Nephron (organoid): ENCODE data around the gene CCDC74B.
A peak's percentile ranks its signal among the peaks of the same experiment; 100 is the strongest.
"Not testable (repeated sequence)": the region's sequence is repeated elsewhere in the genome, so short reads cannot be mapped to it uniquely, and the experiment has no call there.

Source experiments
- H3K27ac Mint-ChIP-seq, 3 experiments: 2 replicates each; pipeline ENCODE4 v1.8.0; 2020; ENCODE audit warnings: mixed read lengths in 3 of 3, mild to moderate bottlenecking in 2 of 3, moderate library complexity in 1 of 3
- H3K27me3 Mint-ChIP-seq: 2 replicates; pipeline ENCODE4 v1.8.0; 2021; ENCODE audit warnings: low read depth, mild to moderate bottlenecking, moderate library complexity, mixed read lengths
- H3K36me3 Mint-ChIP-seq: 2 replicates; pipeline ENCODE4 v1.8.0; 2020; ENCODE audit warnings: low read depth, mixed read lengths
- H3K4me1 Mint-ChIP-seq: 2 replicates; pipeline ENCODE4 v1.8.0; 2020; ENCODE audit warnings: mixed read lengths
- H3K4me3 Mint-ChIP-seq, 3 experiments: 2 replicates each; pipeline ENCODE4 v1.8.0; 2020; ENCODE audit warnings: mild to moderate bottlenecking in 3 of 3, mixed read lengths in 3 of 3, moderate library complexity in 2 of 3
- H3K9me3 Mint-ChIP-seq: 2 replicates; pipeline ENCODE4 v1.8.0; 2020; ENCODE audit warnings: mixed read lengths
- CTCF ChIP-seq, 3 experiments: fragments of 200-600 bp; sonication (generic); IDR thresholded peaks; one replicate each; pipeline ENCODE4 v1.5.0; 2021; ENCODE audit warnings: antibody characterized with exemption in 3 of 3; ENCODE audit not compliant: unreplicated experiment in 3 of 3

Gene CCDC74B

GRCh38 chr2:130156624-130157004, 11.7 kb upstream of the CCDC74B start:
- H3K4me3 Mint-ChIP-seq = no peak overlapping the region
- H3K27ac Mint-ChIP-seq = no peak overlapping the region
- no peaks in the 10 kb centered on the region for H3K4me1 Mint-ChIP-seq
- TF ChIP-seq CTCF (IDR thresholded peaks at IDR 0.05; ENCODE audit: unreplicated experiment in 3 of 3) = no peak
- H3K9me3 Mint-ChIP-seq = no peaks in the 10 kb centered on the region
- peaks cover 17% of the 10 kb centered on the region for H3K36me3 Mint-ChIP-seq
- H3K27me3 Mint-ChIP-seq = no peaks in the 10 kb centered on the region

- not testable (repeated sequence) for H3K27ac Mint-ChIP-seq, H3K27me3 Mint-ChIP-seq, H3K9me3 Mint-ChIP-seq, H3K4me3 Mint-ChIP-seq, H3K4me1 Mint-ChIP-seq
- peak; percentile 47 to 49 (median 49) for TF ChIP-seq CTCF (IDR thresholded peaks at IDR 0.05; ENCODE audit: unreplicated experiment in 3 of 3)
- peaks cover 15% of the 10 kb centered on the region for H3K36me3 Mint-ChIP-seq
Measured at GRCh38 chr2:130155956-130156623, 11.2 kb upstream of the CCDC74B start.

GRCh38 chr2:130154773-130155765, 10.2 kb upstream of the CCDC74B start:
- no peak overlapping the region for H3K4me3 Mint-ChIP-seq
- no peak for TF ChIP-seq CTCF (IDR thresholded peaks at IDR 0.05; ENCODE audit: unreplicated experiment in 3 of 3)
- no peaks in the 10 kb centered on the region for H3K27me3 Mint-ChIP-seq
- no peak overlapping the region for H3K27ac Mint-ChIP-seq
- peaks cover 10% of the 10 kb centered on the region for H3K36me3 Mint-ChIP-seq
- H3K9me3 Mint-ChIP-seq = no peaks in the 10 kb centered on the region
- H3K4me1 Mint-ChIP-seq = no peaks in the 10 kb centered on the region

GRCh38 chr2:130154423-130154770, 9.5 kb upstream of the CCDC74B start:
- not testable (repeated sequence) for H3K4me1 Mint-ChIP-seq, H3K4me3 Mint-ChIP-seq, H3K36me3 Mint-ChIP-seq, H3K9me3 Mint-ChIP-seq, H3K27ac Mint-ChIP-seq, H3K27me3 Mint-ChIP-seq

GRCh38 chr2:130153721-130154422, 9.0 kb upstream of the CCDC74B start:
- not testable (repeated sequence) for H3K4me3 Mint-ChIP-seq, H3K4me1 Mint-ChIP-seq, H3K27me3 Mint-ChIP-seq, H3K27ac Mint-ChIP-seq, H3K36me3 Mint-ChIP-seq, H3K9me3 Mint-ChIP-seq

- no peaks in the 10 kb centered on the region for H3K4me1 Mint-ChIP-seq
- no peak for TF ChIP-seq CTCF (IDR thresholded peaks at IDR 0.05; ENCODE audit: unreplicated experiment in 3 of 3)
- peaks cover 9% of the 10 kb centered on the region for H3K36me3 Mint-ChIP-seq
- no peak overlapping the region for H3K27ac Mint-ChIP-seq
- H3K27me3 Mint-ChIP-seq = no peaks in the 10 kb centered on the region
- no peak overlapping the region for H3K4me3 Mint-ChIP-seq
- H3K9me3 Mint-ChIP-seq = no peaks in the 10 kb centered on the region
Measured at GRCh38 chr2:130152816-130153595, 8.1 kb upstream of the CCDC74B start.

GRCh38 chr2:130152136-130152815, 7.4 kb upstream of the CCDC74B start:
- H3K27ac Mint-ChIP-seq, H3K4me3 Mint-ChIP-seq, H3K36me3 Mint-ChIP-seq, H3K4me1 Mint-ChIP-seq, H3K9me3 Mint-ChIP-seq, H3K27me3 Mint-ChIP-seq: not testable (repeated sequence)

GRCh38 chr2:130151145-130151512, 6.2 kb upstream of the CCDC74B start:
- not testable (repeated sequence) for H3K4me3 Mint-ChIP-seq, H3K27ac Mint-ChIP-seq, H3K9me3 Mint-ChIP-seq, H3K36me3 Mint-ChIP-seq, H3K27me3 Mint-ChIP-seq, H3K4me1 Mint-ChIP-seq
